ENCODE measurements around the gene VCAM1.

GRCh38 chr1:100778748-100779147, 59.2 kb downstream of the VCAM1 start:
- TF ChIP-seq, protein P1, sequence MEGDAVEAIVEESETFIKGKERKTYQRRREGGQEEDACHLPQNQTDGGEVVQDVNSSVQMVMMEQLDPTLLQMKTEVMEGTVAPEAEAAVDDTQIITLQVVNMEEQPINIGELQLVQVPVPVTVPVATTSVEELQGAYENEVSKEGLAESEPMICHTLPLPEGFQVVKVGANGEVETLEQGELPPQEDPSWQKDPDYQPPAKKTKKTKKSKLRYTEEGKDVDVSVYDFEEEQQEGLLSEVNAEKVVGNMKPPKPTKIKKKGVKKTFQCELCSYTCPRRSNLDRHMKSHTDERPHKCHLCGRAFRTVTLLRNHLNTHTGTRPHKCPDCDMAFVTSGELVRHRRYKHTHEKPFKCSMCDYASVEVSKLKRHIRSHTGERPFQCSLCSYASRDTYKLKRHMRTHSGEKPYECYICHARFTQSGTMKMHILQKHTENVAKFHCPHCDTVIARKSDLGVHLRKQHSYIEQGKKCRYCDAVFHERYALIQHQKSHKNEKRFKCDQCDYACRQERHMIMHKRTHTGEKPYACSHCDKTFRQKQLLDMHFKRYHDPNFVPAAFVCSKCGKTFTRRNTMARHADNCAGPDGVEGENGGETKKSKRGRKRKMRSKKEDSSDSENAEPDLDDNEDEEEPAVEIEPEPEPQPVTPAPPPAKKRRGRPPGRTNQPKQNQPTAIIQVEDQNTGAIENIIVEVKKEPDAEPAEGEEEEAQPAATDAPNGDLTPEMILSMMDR (IDR thresholded peaks at IDR 0.05), result no peak
- no peak for TF ChIP-seq POLR2A (IDR thresholded peaks at IDR 0.05)

Data from sigmoid colon (tissue), 3 donors.